Esophagus squamous epithelium (tissue), 4 donors: ENCODE results near the gene ZFYVE26.

ENCODE experiments used
- POLR2A ChIP-seq, 4 donors: fragments of 450-650 bp; IDR thresholded peaks; one replicate each; pipeline ENCODE4 v1.6.1; 2017; ENCODE audit warnings: antibody characterized with exemption in 4 of 4, mild to moderate bottlenecking in 4 of 4, moderate library complexity in 3 of 4
- TF ChIP-seq, protein P1 (sequence below), 6 experiments: fragments of 450-650 bp in 4 of 6; fragments of 200-600 bp in 2 of 6; sonication (generic) in 2 of 6; IDR thresholded peaks; one replicate each; pipeline ENCODE4 v1.5.1; 2016 to 2019; ENCODE audit warnings: antibody characterized with exemption in 6 of 6, mild to moderate bottlenecking in 4 of 6, moderate library complexity in 4 of 6

GRCh38 chr14:67722293-67722692 is 94.1 kb downstream of the ZFYVE26 start:
- TF ChIP-seq, protein P1, sequence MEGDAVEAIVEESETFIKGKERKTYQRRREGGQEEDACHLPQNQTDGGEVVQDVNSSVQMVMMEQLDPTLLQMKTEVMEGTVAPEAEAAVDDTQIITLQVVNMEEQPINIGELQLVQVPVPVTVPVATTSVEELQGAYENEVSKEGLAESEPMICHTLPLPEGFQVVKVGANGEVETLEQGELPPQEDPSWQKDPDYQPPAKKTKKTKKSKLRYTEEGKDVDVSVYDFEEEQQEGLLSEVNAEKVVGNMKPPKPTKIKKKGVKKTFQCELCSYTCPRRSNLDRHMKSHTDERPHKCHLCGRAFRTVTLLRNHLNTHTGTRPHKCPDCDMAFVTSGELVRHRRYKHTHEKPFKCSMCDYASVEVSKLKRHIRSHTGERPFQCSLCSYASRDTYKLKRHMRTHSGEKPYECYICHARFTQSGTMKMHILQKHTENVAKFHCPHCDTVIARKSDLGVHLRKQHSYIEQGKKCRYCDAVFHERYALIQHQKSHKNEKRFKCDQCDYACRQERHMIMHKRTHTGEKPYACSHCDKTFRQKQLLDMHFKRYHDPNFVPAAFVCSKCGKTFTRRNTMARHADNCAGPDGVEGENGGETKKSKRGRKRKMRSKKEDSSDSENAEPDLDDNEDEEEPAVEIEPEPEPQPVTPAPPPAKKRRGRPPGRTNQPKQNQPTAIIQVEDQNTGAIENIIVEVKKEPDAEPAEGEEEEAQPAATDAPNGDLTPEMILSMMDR (IDR thresholded peaks at IDR 0.05), result no peak
- TF ChIP-seq POLR2A (IDR thresholded peaks at IDR 0.05), result peak in 1 of 4 donors; percentile 27
